GM19455 (cell line): ENCODE data around the gene BIN2.
A peak's percentile ranks its signal among the peaks of the same experiment; 100 is the strongest.
"Not testable (repeated sequence)": the region's sequence is repeated elsewhere in the genome, so short reads cannot be mapped to it uniquely, and the experiment has no call there.

ENCODE experiments used
- ATAC-seq: cut with Tn5 transposase; IDR thresholded peaks from one replicate; pipeline ENCODE4 v1.9.1; 2021; ENCODE audit not compliant: unreplicated experiment

The BIN2 gene

DNA sequence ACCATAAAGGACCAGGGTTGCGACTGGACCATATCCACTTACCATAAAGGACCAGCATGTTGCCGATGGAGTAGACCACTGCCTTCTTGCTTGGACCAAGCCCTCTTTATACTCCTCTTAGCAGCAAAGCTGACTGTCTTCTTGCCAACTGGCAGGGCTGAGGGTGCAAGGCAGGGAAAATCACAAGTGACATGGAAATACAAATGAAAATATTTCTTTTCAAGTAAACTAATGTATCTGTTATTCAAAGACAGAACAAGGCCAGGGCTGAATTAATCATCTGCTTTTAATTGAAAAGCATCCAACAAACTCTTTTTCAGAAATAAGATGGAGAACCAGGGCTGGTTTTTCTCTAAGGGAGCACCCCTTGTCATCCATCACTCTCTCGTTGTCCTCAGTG lies 22.6 kb upstream of the BIN2 start, which contains the start of gene CELA1:
TSS of gene CELA1 (minus strand) at position 99 of the 400 bp plus-strand sequence. CDS start at position 58, 41 bp downstream.
- no peak for ATAC-seq

DNA sequence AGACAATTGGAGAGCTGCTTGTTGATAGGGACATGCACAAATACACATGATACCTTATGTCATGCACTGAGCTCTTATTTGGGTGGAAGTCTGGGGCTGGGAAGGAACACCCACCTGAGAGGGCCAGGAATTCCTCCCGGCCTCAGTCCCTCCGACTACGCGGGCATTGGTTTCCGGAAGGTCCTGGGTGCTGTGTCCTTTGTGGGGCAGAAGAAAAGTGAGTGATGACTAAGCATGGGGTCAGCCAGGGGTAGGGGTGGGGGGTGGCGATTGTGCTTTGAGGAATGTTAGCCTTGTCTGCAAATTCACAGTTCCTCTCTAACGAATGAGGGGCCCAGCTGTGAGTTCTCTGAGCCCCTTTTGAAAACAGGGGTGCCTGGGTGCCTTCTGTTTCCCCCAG lies 21.7 kb upstream of the BIN2 start:
- ATAC-seq = no peak

DNA sequence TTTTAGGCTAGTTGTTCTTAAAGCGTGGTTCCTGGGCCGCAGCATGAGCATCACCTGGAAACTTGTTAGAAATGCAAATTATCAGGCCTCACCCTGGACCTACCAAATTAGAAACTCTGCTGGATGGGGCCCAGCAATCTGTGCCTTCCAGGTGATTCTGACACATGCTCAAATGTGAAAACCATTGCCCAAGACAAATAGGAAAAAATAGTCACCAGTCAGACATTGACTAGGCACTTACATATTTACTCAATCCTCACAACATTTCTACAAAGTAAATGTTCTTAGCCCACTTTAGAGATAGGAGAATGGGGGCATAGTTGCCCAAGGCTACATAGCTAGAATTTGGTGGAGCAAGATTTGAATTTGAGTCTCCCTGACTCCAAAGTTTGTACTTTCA lies 19.2 kb upstream of the BIN2 start:
- ATAC-seq = no peak

DNA sequence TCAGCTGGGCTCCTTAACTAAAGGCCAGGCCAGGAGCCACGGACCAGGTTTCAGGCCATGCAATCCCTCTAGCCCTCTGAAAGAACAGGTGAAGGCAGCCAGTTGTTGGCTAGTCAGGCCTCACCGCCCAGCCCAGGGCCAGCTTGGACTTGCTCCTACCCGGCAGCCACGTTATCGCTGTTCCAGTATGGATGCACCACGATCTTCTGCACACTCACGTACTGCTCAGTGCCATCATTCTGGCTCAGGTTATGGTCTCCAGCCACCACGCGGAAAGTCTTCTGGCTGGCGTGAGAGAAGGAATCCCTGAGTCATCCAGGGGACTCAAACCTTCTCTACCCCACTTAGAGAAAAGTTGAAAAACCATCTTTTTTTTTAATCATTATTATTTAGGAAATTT lies 18.4 kb upstream of the BIN2 start:
- no peak for ATAC-seq

DNA sequence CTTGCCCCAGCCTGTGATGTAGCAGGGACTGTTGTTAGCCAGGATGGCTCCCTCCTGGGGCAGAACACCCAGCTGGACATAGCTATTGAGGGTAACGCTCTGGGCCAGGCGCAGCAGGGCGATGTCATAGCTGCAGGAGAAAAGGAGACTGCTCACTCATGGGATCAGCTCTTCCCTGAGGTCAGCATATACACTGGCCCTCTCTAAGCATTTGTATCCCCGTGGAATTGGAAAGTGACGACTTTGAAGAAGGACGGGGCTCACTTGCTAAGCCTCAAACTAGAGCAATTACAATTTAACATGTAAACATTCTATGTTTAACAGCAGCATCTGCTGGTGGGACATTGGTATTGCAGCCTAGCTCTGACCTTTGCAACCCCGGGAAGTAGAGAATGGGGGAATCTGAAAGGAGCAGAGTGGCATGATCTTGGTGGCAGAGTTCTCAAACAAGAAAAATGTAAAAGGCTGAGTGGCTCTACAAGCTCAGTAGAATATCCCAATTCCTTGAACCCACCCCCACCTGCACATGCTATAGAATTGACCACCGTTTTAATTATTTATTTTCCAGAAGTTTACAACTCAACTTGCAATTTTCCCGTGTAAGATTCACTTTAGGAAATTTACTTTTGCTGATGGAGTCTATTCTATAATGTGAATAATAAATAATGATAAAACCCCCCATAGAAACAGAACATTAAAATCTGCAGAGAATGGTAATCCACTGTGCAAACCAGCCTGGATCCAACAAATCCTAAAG lies 17.5 kb upstream of the BIN2 start:
- ATAC-seq = no peak

DNA sequence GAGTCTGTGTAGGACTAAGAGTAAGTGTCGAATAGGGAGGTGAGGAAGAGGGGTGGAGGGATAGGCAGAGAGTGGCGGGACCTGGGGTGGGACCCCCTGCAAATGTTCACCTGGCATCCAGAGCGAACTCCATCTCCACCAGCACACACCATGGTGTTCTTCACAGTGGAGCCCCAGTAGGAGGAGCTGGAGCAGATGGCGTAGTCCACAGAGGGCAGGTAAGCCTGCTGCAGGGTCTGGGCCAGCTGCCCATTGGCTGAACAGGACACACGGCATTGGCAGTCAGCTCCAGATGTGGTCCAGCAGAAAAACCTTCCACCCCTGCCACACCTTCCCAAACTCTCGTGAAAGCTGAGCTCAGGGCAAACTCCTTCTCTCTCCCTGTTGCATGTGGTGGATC lies 15.8 kb upstream of the BIN2 start:
- ATAC-seq = no peak

DNA sequence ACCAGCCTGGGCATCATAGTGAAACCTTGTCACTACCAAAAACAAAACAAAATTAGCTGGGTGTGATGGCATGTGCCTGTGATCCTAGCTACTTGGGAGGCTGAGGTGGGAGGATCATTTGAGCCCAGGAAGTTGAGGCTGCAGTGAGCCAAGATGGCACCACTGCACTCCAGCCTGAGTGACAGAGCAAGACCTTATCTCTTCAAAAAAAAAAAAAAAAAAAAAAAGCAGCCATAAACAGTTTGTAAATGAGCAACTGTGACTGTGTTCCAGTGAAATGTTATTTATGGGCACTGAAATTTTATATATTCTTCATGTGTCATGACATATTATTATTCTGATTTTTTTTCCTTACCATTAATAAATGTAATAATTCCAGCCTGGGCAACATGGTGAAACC lies 13.4 kb upstream of the BIN2 start:
- ATAC-seq = not testable (repeated sequence)

DNA sequence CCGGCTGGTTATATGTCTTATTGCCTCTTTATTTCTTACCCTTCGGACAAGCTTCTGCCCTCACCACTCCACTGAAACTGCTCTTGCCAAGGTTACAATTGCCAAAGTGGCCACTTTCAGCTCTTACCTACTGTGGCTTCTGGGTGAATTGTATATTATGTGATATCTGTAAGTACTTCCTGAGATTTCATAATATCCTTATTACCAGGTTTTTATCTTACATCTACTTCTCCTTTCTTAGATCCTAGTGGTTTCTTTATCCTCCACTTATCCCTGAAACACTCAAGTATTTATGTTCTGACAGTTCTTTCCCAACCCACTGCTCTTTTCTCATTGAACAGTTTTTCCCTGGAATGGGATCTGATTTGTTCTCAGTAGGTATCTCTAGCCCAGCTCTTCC lies 12.0 kb upstream of the BIN2 start:
- ATAC-seq = no peak

DNA sequence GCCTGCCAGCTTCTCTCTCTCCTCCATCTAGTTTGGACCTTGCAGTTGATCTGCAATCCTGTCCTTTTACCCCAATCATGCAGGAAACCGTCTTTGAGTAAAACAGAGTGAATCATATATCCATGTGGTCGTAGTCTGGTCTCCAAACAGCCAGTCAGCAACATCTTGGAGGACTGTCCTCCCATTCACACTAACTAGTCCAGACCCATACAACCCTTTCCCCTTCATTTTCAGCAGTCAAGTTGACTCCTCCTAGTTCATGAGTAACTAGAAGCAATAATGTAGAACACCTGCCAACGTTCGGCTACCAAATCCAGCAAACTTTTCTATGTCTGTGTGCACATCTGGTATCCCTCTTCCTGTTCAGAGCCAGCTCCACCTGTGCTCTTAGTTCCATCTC lies 10.8 kb upstream of the BIN2 start:
- no peak for ATAC-seq

DNA sequence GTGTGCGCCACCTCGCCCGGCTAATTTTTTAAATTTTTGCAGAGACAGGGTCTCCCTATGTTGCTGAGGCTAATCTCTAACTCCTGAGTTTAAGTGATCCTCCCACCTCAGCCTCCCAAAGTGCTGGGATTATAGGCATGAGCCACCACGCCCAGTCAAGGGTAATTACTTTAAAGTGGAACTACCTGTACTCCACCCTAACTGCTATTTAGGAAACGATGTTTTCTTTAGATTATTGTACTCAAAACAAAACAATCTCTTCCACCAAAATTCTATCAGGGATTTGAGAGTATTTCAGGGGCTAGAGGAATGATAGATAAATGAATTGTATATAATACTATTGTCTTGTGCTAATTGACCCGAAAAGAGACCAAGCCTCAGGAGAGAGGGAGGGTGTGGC lies 9.6 kb upstream of the BIN2 start:
- no peak for ATAC-seq

DNA sequence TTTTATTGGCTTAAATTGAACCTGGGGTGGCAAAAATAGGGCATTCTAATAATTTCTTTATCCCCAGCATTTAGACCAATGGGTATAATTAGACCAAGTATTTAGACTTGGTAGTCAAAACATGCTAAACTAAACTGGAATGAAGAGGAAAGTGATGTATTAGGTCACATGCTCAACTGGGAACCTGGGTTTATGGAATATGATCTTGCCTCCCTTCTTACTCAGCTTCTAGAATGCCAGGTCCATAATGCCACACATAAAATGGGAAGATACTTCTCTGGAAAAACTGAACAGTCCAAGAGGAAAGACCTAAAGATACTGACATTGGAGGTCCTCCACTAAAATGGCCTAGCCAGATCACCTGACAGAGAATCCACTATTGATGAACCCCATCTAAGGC lies 6.2 kb upstream of the BIN2 start:
- ATAC-seq = no peak

DNA sequence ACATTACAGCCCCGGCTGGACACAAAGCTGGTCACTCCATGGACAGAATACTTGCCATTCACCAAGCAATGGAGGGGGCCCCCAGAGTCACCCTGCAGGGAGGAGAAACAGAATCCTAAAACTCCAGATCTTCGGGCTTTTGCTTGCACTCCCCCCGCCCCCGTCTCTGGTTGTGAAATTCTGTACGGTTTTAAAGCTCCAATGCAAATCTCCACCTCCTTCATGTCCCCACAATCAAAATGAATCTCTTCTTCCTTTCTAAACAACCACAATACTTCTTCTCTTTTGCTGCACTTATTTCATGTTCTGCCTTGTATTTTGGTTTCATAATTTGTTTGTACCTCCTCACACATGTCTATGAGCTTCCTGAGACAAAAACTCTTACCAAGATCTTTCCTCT lies 5.8 kb upstream of the BIN2 start:
- no peak for ATAC-seq

DNA sequence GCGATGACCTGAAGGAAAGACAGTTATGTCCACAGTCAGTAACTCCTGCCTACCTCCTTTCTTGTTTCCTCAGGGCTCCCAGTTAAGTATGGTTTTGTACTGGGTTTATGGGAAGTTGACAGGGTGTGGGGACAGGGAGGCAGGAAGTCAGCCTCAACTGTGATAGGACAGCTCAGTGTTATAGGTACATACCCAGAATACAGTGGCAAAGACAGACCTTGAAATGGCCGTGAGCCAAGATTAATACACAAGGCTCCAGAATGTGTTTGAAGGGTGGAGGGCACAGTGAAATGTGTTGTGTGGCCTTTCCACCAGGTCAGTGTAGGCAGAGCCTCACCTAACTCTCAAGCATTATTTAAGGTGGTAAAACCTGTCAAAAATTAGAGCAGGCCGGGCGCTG lies 4.6 kb upstream of the BIN2 start:
- no peak for ATAC-seq

DNA sequence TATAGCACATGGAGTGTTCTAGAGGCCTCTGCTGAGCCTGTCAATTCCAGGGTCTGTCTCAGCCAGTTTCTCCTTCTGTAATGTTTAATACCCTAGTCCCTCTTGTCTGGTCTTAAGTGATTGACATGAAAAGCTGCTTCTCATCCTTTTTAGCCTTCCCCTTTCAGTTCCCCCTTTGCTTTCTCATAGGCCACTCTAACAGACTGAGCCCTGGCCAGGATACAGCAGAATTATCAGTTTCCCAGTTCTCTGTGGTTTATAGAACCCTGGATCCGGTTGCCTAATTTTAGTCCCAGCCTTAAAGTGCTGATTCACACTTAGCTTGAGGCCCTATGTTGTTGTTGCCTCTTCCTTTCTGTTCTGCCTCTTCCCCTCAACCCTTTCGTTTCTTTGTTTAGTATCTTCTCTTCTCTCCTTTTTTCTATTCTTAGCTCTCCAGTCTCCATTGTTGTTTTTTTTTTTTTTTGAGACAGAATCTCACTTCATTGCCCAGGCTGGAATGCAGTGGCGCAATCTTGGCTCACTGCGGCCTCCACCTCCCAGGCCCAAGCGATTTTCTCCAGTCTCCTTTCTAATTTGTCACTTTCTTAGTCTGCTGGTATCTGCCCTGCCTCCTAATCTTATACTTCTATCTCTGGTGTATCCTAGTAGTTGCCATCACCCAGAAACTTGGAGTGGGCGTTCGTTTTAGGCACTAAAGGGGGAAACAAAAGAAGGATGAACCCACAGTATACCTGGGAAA lies 2.9 kb upstream of the BIN2 start:
- peak; percentile 33 for ATAC-seq

DNA sequence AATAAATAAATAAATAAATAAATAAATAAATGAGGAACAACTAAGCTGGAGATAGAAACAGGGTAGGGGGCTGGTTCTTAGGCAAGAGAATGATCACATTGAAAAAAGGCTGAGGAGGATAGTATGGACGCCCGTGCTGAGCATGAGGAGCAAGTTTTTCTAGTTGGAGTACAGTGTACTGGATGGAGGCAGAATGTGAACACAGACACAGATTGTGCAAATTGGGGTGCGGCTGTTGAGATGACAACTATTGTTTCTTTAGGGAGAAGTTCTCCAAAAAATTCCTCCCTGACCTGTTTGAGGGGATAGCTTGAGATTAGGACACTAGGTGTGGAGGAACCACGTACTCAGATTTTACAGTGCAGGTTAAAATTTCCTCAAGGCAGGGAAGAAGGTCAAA lies 979 bp upstream of the BIN2 start:
- no peak for ATAC-seq

DNA sequence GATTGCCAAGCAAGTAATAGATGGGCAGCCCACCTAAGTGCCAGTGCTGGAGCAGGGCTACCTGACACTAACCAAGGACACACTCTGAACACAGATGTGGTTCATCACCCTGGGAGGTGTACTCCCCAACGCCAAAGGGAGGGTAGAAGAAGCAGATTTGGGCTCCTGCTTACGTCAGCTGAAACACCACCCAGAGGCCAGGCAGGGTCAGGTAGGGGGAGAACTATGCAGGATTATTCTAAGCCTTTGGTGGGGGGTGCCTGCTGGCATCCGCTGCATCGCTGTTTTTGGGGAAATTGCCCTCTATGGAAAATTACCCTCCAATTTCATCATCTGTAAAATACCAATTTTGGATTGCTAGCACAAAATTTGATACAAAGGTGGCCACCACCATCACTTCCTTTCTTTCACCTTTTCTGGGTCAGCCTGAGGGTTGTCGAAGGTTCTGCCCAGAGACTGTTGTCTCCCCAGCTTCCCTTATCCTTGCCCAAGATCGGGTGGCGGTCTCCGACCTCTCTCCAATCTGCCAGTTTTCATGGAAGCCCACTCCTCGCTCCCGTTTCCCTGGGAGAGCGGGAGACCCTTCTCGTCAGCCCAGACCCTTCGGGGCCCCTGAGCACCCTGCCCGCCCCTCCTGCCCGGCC lies 535 bp downstream of the BIN2 start:
- peak; percentile 25 for ATAC-seq

DNA sequence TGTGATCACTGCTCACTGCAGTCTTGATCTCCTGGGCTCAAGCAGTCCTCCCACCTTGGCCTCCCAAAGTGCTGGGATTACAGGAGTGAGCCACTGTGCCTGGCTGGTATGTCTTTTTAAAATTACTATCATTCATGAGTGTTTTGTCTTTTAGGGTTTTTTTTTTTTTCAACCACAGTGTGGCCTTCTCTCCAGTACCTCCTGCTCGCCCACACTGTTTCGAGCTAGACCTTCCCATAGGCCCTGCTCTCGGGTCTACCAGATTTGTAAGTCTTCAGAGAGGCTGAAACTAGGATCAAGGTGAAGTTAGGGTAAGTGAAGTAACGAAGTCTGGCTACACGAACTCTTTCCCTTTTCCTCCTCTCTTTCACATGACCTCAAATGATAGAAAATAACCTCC lies 1.5 kb downstream of the BIN2 start:
- no peak for ATAC-seq

DNA sequence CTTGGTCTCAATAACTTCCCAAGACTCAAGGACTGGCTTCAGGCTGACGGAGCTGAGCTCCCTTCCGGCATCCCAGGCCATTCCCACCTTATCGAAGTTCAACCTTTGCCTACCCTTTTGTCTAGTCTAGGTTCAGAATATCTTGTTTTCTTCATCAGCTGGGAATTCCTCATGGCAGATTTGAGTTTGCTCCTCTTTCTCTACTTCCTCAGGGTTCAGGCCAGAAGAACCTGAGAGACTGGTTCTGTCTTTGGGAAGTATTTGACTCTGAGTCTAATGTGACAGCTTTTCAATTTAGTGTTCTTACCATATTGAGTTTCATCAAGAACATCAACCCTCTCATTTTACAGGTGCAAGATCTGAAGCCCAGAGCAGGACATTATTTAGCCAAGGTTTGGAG lies 2.1 kb downstream of the BIN2 start:
- ATAC-seq = no peak

DNA sequence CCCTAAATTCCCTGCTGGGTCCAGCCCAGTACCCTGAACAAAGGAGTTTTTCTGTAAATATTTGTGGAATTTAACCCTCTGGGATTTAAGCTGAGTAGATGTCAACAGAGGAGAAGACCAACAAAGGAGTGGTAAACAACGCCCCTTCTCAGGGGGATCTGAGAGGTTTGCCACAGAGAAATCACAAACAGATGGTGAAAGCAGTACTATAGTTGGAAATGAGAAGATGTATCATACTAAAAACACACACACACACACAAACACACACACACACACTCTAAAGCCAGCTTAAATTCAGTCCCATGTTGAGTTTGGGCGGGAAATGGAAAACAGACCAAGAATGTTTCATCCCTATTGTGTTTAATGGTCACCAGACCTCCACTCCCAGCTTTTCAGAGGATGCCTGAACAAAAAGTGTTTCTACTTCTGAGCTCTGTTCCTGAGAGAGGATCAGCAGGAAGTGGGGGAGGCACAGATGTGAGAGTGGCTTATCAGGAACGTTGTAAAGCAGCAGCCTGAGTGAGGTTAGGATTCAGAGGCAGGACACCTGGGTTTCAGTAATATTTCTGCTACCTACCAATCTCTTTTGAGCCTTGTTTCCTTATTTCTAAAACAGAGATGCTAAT lies 3.2 kb downstream of the BIN2 start:
- no peak for ATAC-seq

DNA sequence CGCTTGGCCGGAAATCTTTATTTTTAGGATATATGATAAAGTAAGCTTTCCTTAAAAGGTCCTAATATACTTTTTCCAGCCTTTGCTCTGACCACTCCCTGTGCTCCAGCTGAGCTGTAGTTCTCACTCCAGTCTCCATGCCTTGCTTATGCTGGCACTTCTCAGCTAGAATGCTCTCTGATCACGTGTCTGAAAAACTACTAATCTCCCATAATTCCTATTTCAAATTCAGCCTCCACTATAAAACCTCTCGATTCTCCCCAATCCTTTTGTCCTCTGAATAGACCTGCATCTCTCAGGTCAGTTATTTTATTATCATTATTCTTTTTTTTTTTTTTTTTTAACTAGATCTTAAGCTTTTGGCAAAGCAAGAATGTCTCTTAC lies 3.7 kb downstream of the BIN2 start:
- no peak for ATAC-seq

DNA sequence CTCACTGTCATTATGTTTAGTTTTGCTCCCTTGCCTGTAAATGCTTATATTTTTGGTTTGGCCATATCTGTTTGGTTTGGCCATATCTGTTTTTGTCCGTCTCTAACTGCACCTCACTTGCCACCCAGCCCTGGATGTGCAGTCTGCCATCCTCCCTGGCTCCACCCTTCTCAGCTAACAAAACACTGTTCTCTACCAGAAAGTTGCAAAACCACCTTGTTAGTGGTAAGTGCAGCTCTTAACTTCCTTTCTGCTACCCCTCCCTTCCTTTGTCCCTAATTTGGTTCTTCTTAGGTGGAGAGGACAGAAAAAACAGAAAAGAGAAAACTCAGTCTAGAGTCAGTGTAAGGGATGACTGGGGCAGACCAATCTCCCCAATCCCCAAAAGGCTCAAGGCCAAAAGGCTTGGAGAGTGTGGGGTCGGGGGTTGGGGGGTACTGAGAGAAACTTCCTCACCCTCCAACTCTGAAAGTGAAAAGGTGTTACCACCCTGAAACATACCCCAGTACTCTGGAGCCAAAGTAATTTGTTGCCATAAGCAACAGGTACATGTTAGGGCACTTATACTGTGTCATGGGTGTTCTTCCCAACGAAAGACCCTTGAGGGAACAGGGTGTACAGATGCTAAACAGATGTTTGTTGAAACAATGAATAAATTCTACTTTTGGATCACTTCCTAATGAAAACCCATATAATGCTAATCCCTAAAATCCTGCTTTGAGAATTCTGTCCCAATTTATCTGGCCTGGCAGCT lies 5.0 kb downstream of the BIN2 start:
- ATAC-seq = no peak
